A673 (cell line): Measurements from ENCODE around the gene ROM1. TPM values are rescaled to one million over a fixed set of nuclear protein-coding genes. Genes with fewer than 3 reads are reported as not detected.
A peak's percentile ranks its signal among the peaks of the same experiment; 100 is the strongest.

Experiments
- BruUV-seq: library from RNA; stranded (reverse); fragments of 400-500 nt; replicated peaks from 2 replicates; lab custom pipeline; 2021; lab: Mats Ljungman, UMichigan
- CTCF ChIA-PET: fragments of 300-600 bp; sonication (Branson Sonifier 250); formaldehyde crosslinking; loops from one replicate; lab custom pipeline; 2022; ENCODE audit warnings: antibody characterized with exemption; lab: Charles Lee
- POLR2A ChIA-PET: fragments of 300-600 bp; sonication (Branson Sonifier 250); formaldehyde crosslinking; loops from one replicate; lab custom pipeline; 2022; ENCODE audit warnings: antibody characterized with exemption; ENCODE audit not compliant: low non-redundant PET; lab: Charles Lee
- DNase-seq: peaks from one replicate; pipeline ENCODE4 v3.0.0-alpha.2; 2015; ENCODE audit warnings: low spot score
- H3K27ac ChIP-seq: fragments of 200-600 bp; sonication (generic); 2 replicates; pipeline ENCODE4 v1.5.1; 2016; ENCODE audit warnings: mixed run types, low read depth, mild to moderate bottlenecking, mixed read lengths, antibody characterized with exemption, low read length; ENCODE audit not compliant: poor library complexity, severe bottlenecking
- H3K27me3 ChIP-seq: fragments of 200-600 bp; sonication (generic); replicated peaks from 2 replicates; pipeline ENCODE4 v1.6.1; 2017; ENCODE audit warnings: mixed run types, low read depth, mild to moderate bottlenecking, mixed read lengths, antibody characterized with exemption, low read length; ENCODE audit not compliant: insufficient read depth, poor library complexity
- H3K36me3 ChIP-seq: fragments of 200-600 bp; sonication (generic); 2 replicates; pipeline ENCODE4 v1.6.1; 2016; ENCODE audit warnings: mixed run types, mild to moderate bottlenecking, mixed read lengths, antibody characterized with exemption, low read length; ENCODE audit not compliant: insufficient read depth, poor library complexity, severe bottlenecking
- H3K4me1 ChIP-seq: fragments of 200-600 bp; sonication (generic); 2 replicates; pipeline ENCODE4 v1.6.1; 2017; ENCODE audit warnings: mixed run types, mild to moderate bottlenecking, mixed read lengths, antibody characterized with exemption, low read length; ENCODE audit not compliant: insufficient read depth, poor library complexity, severe bottlenecking
- H3K4me3 ChIP-seq: fragments of 200-600 bp; sonication (generic); 2 replicates; pipeline ENCODE4 v1.5.1; 2016; ENCODE audit warnings: low read depth, mixed run types, mild to moderate bottlenecking, mixed read lengths, low read length; ENCODE audit not compliant: poor library complexity, severe bottlenecking
- H3K9me3 ChIP-seq: fragments of 200-600 bp; sonication (generic); 2 replicates; pipeline ENCODE4 v1.6.1; 2016; ENCODE audit warnings: mixed run types, low read depth, mild to moderate bottlenecking, mixed read lengths, antibody characterized with exemption, low read length; ENCODE audit not compliant: poor library complexity, severe bottlenecking
- CTCF ChIP-seq: fragments of 300-800, 200-600 bp; sonication (generic); conservative IDR thresholded peaks from 2 replicates; pipeline ENCODE4 v1.5.1; 2017; ENCODE audit warnings: low read depth, mild to moderate bottlenecking, antibody characterized with exemption, low read length, moderate library complexity, mixed read lengths
- EZH2 ChIP-seq: fragments of 200-600 bp; sonication (generic); IDR thresholded peaks from 2 replicates; pipeline ENCODE4 v1.6.1; 2017; ENCODE audit warnings: borderline replicate concordance, low read depth, mild to moderate bottlenecking, mixed read lengths, antibody characterized with exemption, low read length; ENCODE audit not compliant: poor library complexity, severe bottlenecking
- intact Hi-C: fragments of 100-400 bp; cut with micrococcal nuclease; formaldehyde crosslinking; loops from one replicate; pipeline ENCODE4 v1.10.0; 2022; ENCODE audit not compliant: unreplicated experiment
- total RNA-seq: library from RNA; stranded (reverse); gene quantifications from 2 replicates; pipeline ENCODE4 v1.2.3, GENCODE V29; 2021

ROM1 gene
- total RNA-seq, 1 experiment from 2014 or later = 1.1 TPM

GRCh38 chr11:62632492-62632891, 19.4 kb downstream of the ROM1 start:
- TF ChIP-seq CTCF (no peak), EZH2 (no peak)
- no peak for DNase-seq
- Histone ChIP-seq H3K4me3 (no peak overlapping the region), H3K4me1 (no peaks in the 10 kb centered on the region), H3K36me3 (peaks cover 99% of the 10 kb centered on the region), H3K9me3 (no peaks in the 10 kb centered on the region), H3K27ac (no peak overlapping the region), H3K27me3 (no peaks in the 10 kb centered on the region)
- intact Hi-C loops = no loop called here
- BruUV-seq = no TSS peak
- POLR2A ChIA-PET = no interaction called here
- CTCF ChIA-PET = no interaction called here

- Histone ChIP-seq H3K4me3 (no peak overlapping the region), H3K9me3 (no peaks in the 10 kb centered on the region), H3K4me1 (peaks cover 8% of the 10 kb centered on the region), H3K27me3 (no peaks in the 10 kb centered on the region), H3K27ac (no peak overlapping the region), H3K36me3 (peaks cover 43% of the 10 kb centered on the region)
- BruUV-seq = no TSS peak
- CTCF ChIA-PET = no interaction called here
- intact Hi-C loops = no loop called here
- DNase-seq = no peak
- POLR2A ChIA-PET = no interaction called here
- TF ChIP-seq CTCF (no peak), EZH2 (no peak)
These were observed 31.2 kb downstream of the ROM1 start for GRCh38 chr11:62644220-62644619.

- intact Hi-C loops = no loop called here
- peaks cover 47% of the 10 kb centered on the region for H3K36me3 ChIP-seq
- H3K4me1 ChIP-seq = peaks cover 8% of the 10 kb centered on the region
- peak overlapping the region; percentile 96 for H3K4me3 ChIP-seq
- TF ChIP-seq EZH2 (no peak), CTCF (no peak)
- peak overlapping the region; percentile 97 for H3K27ac ChIP-seq
- TSS peak; percentile 48 for BruUV-seq
- no peaks in the 10 kb centered on the region for H3K9me3 ChIP-seq
- ChIA-PET CTCF (no interaction called here), POLR2A (no interaction called here)
- peak; percentile 33 for DNase-seq
- no peaks in the 10 kb centered on the region for H3K27me3 ChIP-seq
These were observed 32.6 kb downstream of the ROM1 start for GRCh38 chr11:62645671-62645945.
